Glutamatergic neuron (in vitro differentiated cells): Measurements from ENCODE around the gene AOC3. TPM values are rescaled to one million over a fixed set of nuclear protein-coding genes. Genes with fewer than 3 reads are reported as not detected.

Source experiments
- DNase-seq: peaks from one replicate; pipeline ENCODE4 v3.0.0; 2022
- H3K27ac Mint-ChIP-seq: one replicate; pipeline ENCODE4 v1.8.0; 2020; ENCODE audit warnings: mild to moderate bottlenecking, mixed read lengths, inconsistent platforms; ENCODE audit not compliant: unreplicated experiment
- H3K27me3 Mint-ChIP-seq: one replicate; pipeline ENCODE4 v1.8.0; 2020; ENCODE audit warnings: mild to moderate bottlenecking, moderate library complexity, mixed read lengths, inconsistent platforms; ENCODE audit not compliant: unreplicated experiment
- H3K36me3 Mint-ChIP-seq: one replicate; pipeline ENCODE4 v1.8.0; 2020; ENCODE audit warnings: mild to moderate bottlenecking, mixed read lengths, inconsistent platforms; ENCODE audit not compliant: unreplicated experiment
- H3K4me1 Mint-ChIP-seq: one replicate; pipeline ENCODE4 v1.8.0; 2020; ENCODE audit warnings: mild to moderate bottlenecking, low read depth, mixed read lengths, inconsistent platforms; ENCODE audit not compliant: unreplicated experiment
- H3K4me3 Mint-ChIP-seq: one replicate; pipeline ENCODE4 v1.8.0; 2020; ENCODE audit warnings: mild to moderate bottlenecking, mixed read lengths, inconsistent platforms; ENCODE audit not compliant: unreplicated experiment
- H3K9me3 Mint-ChIP-seq: one replicate; pipeline ENCODE4 v1.8.0; 2020; ENCODE audit warnings: mild to moderate bottlenecking, moderate library complexity, mixed read lengths, inconsistent platforms; ENCODE audit not compliant: unreplicated experiment
- long read RNA-seq: library from polyadenylated mRNA; unstranded; transcript quantifications from one replicate; pipeline ENCODE4 v2.0.0, GENCODE V29; 2020; ENCODE audit not compliant: unreplicated experiment
- total RNA-seq: library from RNA; stranded (reverse); fragmentation: NEBNext Ultra II Directional; extraction: Animal tissue kit (Norgen Biotek cat#: 25700); gene quantifications from one replicate; pipeline ENCODE4 v1.2.1, GENCODE V29; 2021; ENCODE audit not compliant: unreplicated experiment
- TF ChIP-seq, protein P1 (sequence below): fragments of 200-600 bp; sonication (generic); IDR thresholded peaks from one replicate; pipeline ENCODE4 v1.5.0; 2021; ENCODE audit not compliant: partially characterized antibody, unreplicated experiment

The AOC3 gene
- total RNA-seq = 2.0 TPM
- long read RNA-seq = 0 reads

DNA sequence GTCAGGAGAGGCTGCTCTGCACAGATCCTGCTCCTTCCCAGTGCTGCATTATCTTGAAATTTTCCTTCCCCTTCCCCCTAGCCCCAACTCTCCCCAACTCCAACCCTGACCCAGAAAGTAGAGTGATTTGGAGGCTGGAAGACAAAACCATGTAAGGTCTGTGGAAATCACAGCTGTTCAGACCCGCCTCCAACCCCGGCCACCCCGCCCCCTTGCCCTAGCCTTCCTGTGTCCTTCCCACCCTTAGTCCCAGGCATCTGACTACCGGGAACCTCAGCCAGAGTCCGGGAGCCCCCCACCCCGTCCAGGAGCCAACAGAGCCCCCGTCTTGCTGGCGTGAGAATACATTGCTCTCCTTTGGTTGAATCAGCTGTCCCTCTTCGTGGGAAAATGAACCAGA is at the start of gene AOC3:
AOC3 (plus strand) TSS at position 246 of the 400 bp plus-strand sequence; CDS start at position 391, 145 bp downstream.
- H3K27ac Mint-ChIP-seq = no peak within 1 kb of the TSS
- TF ChIP-seq, protein P1, sequence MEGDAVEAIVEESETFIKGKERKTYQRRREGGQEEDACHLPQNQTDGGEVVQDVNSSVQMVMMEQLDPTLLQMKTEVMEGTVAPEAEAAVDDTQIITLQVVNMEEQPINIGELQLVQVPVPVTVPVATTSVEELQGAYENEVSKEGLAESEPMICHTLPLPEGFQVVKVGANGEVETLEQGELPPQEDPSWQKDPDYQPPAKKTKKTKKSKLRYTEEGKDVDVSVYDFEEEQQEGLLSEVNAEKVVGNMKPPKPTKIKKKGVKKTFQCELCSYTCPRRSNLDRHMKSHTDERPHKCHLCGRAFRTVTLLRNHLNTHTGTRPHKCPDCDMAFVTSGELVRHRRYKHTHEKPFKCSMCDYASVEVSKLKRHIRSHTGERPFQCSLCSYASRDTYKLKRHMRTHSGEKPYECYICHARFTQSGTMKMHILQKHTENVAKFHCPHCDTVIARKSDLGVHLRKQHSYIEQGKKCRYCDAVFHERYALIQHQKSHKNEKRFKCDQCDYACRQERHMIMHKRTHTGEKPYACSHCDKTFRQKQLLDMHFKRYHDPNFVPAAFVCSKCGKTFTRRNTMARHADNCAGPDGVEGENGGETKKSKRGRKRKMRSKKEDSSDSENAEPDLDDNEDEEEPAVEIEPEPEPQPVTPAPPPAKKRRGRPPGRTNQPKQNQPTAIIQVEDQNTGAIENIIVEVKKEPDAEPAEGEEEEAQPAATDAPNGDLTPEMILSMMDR = no peak
- H3K9me3 Mint-ChIP-seq = no peaks in the 10 kb centered on the region
- H3K27me3 Mint-ChIP-seq = peaks cover 2% of the 10 kb centered on the region
- DNase-seq = no peak
- no peaks in the 10 kb centered on the region for H3K36me3 Mint-ChIP-seq
- no peaks in the 10 kb centered on the region for H3K4me1 Mint-ChIP-seq
- no peak within 1 kb of the TSS for H3K4me3 Mint-ChIP-seq

DNA sequence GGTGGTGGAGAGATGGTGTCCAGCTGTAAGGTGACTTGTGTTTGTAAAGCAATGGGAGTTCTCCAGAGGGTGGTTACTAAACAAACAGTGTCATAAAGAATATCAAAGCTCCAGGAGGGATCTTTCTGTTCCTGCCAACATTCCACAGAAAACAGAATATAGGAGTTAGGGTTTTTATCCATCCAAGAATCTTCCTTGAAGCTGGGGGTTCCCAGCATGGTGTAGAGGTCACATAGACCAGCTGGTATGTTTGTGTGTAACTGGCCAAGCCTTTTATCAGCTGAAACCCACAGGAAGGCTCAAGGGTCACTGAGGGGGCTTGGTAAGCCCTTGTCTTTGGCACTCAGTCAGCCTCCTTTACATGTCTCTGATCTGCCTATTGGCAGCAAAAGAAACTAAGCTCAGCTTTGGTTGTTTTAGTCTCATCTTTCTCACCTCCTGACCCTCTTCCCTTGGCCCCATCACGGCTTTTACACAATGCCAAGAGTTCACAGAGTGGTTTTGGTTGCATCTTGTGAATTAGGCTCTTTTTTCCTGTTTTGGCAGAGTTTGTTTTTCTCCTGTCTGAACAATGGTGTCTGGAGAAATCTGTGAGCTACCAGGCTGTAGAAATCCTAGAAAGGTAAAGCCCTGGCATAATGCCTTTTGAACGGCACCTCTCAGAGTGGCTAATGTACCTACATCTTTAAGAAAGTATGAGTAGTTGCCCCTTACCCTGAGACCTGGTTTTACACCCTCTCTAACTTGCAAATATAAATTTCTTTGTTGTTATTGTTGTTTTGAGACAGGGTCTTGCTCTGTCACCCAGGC is 47.7 kb upstream of the AOC3 start:
- H3K9me3 Mint-ChIP-seq = peaks cover 5% of the 10 kb centered on the region
- no peak for DNase-seq
- H3K27ac Mint-ChIP-seq = no peak overlapping the region

GRCh38 chr17:42804918-42805367 is 46.1 kb upstream of the AOC3 start:
- Mint-ChIP-seq H3K9me3 (peaks cover 3% of the 10 kb centered on the region), H3K27me3 (peaks cover 3% of the 10 kb centered on the region), H3K4me3 (no peak overlapping the region), H3K4me1 (no peaks in the 10 kb centered on the region), H3K27ac (no peak overlapping the region), H3K36me3 (no peaks in the 10 kb centered on the region)
- no peak for DNase-seq
- TF ChIP-seq, protein P1 = no peak

More for the DNA sequence above, 47.7 kb upstream of the AOC3 start:
- no peak overlapping the region for H3K4me3 Mint-ChIP-seq
- H3K36me3 Mint-ChIP-seq = no peaks in the 10 kb centered on the region
- H3K4me1 Mint-ChIP-seq = no peaks in the 10 kb centered on the region
- TF ChIP-seq, protein P1 = no peak
- peaks cover 7% of the 10 kb centered on the region for H3K27me3 Mint-ChIP-seq

DNA sequence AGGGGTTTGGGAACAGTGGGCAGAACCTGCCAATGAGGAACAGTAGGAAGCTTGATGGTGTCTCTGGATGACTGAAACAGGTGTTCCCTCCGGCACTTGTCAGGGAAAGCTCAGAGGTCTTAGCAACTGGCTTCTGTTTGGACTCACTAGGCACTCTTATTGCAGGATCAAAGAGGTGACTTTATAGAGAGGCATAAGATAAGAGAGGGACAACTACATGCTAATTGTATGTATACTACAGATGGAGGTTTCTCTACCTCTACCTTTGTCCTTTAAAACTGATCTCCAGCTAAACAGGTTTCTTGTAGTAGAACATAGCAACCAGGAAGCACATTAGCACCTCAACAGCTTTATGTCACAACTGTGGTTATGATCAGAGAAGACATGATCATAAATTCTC is 44.8 kb upstream of the AOC3 start:
- DNase-seq = no peak
- Mint-ChIP-seq H3K4me3 (no peak overlapping the region), H3K27me3 (peaks cover 3% of the 10 kb centered on the region), H3K36me3 (no peaks in the 10 kb centered on the region), H3K4me1 (no peaks in the 10 kb centered on the region), H3K9me3 (peaks cover 3% of the 10 kb centered on the region), H3K27ac (no peak overlapping the region)
- TF ChIP-seq, protein P1 = no peak

GRCh38 chr17:42809250-42809649 is 41.7 kb upstream of the AOC3 start:
- H3K27ac Mint-ChIP-seq = no peak overlapping the region
- no peak for DNase-seq
- no peak overlapping the region for H3K4me3 Mint-ChIP-seq
- TF ChIP-seq, protein P1 = no peak
- H3K36me3 Mint-ChIP-seq = no peaks in the 10 kb centered on the region
- H3K27me3 Mint-ChIP-seq = peaks cover 1% of the 10 kb centered on the region
- H3K9me3 Mint-ChIP-seq = peaks cover under 1% of the 10 kb centered on the region
- no peaks in the 10 kb centered on the region for H3K4me1 Mint-ChIP-seq
